Fibroblast of lung (primary cell): Measurements from ENCODE around the gene GALNT17.

Experiments used
- CTCF ChIP-seq, 2 donors: IDR thresholded peaks in 1 of 2; conservative IDR thresholded peaks in 1 of 2; 1 replicate in 1 of 2; 2 replicates in 1 of 2; pipeline ENCODE4 v1.5.1; 2011 to 2012; ENCODE audit warnings: low read length in 2 of 2, control low read depth in 1 of 2, inconsistent platforms in 1 of 2, low read depth in 1 of 2, mild to moderate bottlenecking in 1 of 2
- EZH2 ChIP-seq: IDR thresholded peaks from 2 replicates; pipeline ENCODE4 v1.5.1; 2012; ENCODE audit warnings: low read length, control low read depth, mild to moderate bottlenecking; ENCODE audit errors: missing control alignments

- TF ChIP-seq CTCF (conservative IDR thresholded peaks at IDR 0.05 in 1 of 2, IDR thresholded peaks at IDR 0.05 in 1 of 2; ENCODE audit: low read depth in 1 of 2, low read length in 2 of 2) (no peak), EZH2 (no peak)
Measured at GRCh38 chr7:71754828-71755227, 622.9 kb downstream of the GALNT17 start.
